Astrocyte of the cerebellum (primary cell): ENCODE data around the gene ARFRP1.
A peak's percentile ranks its signal among the peaks of the same experiment; 100 is the strongest.

Experiments used
- DNase-seq: peaks from one replicate; pipeline ENCODE4 v3.0.0-alpha.2; 2011; ENCODE audit warnings: low read depth
- H3K4me3 ChIP-seq: 2 replicates; pipeline ENCODE4 v1.5.1; 2011; ENCODE audit warnings: mild to moderate bottlenecking, low read depth, low read length, moderate library complexity
- CTCF ChIP-seq: IDR thresholded peaks from 2 replicates; pipeline ENCODE4 v1.5.1; 2012; ENCODE audit warnings: low read length, low read depth, moderate library complexity, mild to moderate bottlenecking; ENCODE audit errors: missing control alignments
- in situ Hi-C: cut with HindIII; loops from 2 replicates; pipeline ENCODE4 v1.10.0; 2017; ENCODE audit warnings: low sequenced_read_pairs

Gene ARFRP1

GRCh38 chr20:63739130-63740069 lies 31.6 kb upstream of the ARFRP1 start, which contains the start of gene SLC2A4RG:
TSS of gene SLC2A4RG (plus strand) at chr20:63739776. CDS start at chr20:63739913, 137 bp downstream.
- no peak for TF ChIP-seq CTCF
- peak within 1 kb of the TSS; percentile 61 for H3K4me3 ChIP-seq
- in situ Hi-C loops: no loop called here
- DNase-seq: no peak

- in situ Hi-C loops: no loop called here
- DNase-seq: no peak
- no peak for TF ChIP-seq CTCF
- H3K4me3 ChIP-seq: no peak overlapping the region
Measured at GRCh38 chr20:63738687-63739129, 30.9 kb upstream of the ARFRP1 start.

- H3K4me3 ChIP-seq: no peak overlapping the region
- in situ Hi-C loops: no loop called here
- TF ChIP-seq CTCF: no peak
- no peak for DNase-seq
Measured at GRCh38 chr20:63737945-63738686, 30.3 kb upstream of the ARFRP1 start.

- no peak overlapping the region for H3K4me3 ChIP-seq
- no peak for DNase-seq
- in situ Hi-C loops: no loop called here
- no peak for TF ChIP-seq CTCF
Measured at GRCh38 chr20:63737695-63737944, 29.8 kb upstream of the ARFRP1 start.

- H3K4me3 ChIP-seq: no peak overlapping the region
- in situ Hi-C loops: no loop called here
- no peak for TF ChIP-seq CTCF
- no peak for DNase-seq
Measured at GRCh38 chr20:63736893-63737694, 29.3 kb upstream of the ARFRP1 start.
